Measurements from ENCODE around the gene ASIC2.
"Not testable (repeated sequence)": the region's sequence is repeated elsewhere in the genome, so short reads cannot be mapped to it uniquely, and the experiment has no call there.

ASIC2 gene

GRCh38 chr17:32969231-32969630, 323.9 kb downstream of the ASIC2 start:
- DNase-seq: not testable (repeated sequence)

GRCh38 chr17:32964541-32964940, 328.6 kb downstream of the ASIC2 start:
- no peak for DNase-seq
